Vagina (tissue), 2 donors: ENCODE results near the gene OTOF. TPM values are rescaled to one million over a fixed set of nuclear protein-coding genes. Genes with fewer than 3 reads are reported as not detected.

Experiments used
- DNase-seq, 2 donors: peaks; one replicate each; pipeline ENCODE4 v3.0.0-alpha.2; 2017; ENCODE audit errors: extremely low spot score in 2 of 2
- H3K27ac ChIP-seq: fragments of 200-600 bp; sonication (generic); one replicate; pipeline ENCODE4 v1.5.1; 2019
- H3K27me3 ChIP-seq: fragments of 200-600 bp; sonication (generic); one replicate; pipeline ENCODE4 v1.5.1; 2019
- H3K36me3 ChIP-seq, 2 donors: fragments of 200-600 bp; sonication (generic); one replicate each; pipeline ENCODE4 v1.5.1; 2017 to 2019
- H3K4me1 ChIP-seq: fragments of 200-600 bp; sonication (generic); one replicate; pipeline ENCODE4 v1.5.1; 2019
- H3K4me3 ChIP-seq, 2 donors: fragments of 200-600 bp; sonication (generic); 1 replicate in 1 of 2; 2 replicates in 1 of 2; pipeline ENCODE4 v1.5.1; 2016 to 2019
- H3K9me3 ChIP-seq: fragments of 200-600 bp; sonication (generic); one replicate; pipeline ENCODE4 v1.5.1; 2019
- POLR2A ChIP-seq, 2 donors: fragments of 450-650 bp; IDR thresholded peaks; one replicate each; pipeline ENCODE4 v1.6.1; 2017; ENCODE audit warnings: antibody characterized with exemption in 2 of 2, mild to moderate bottlenecking in 2 of 2, moderate library complexity in 2 of 2
- POLR2AphosphoS5 ChIP-seq, 2 donors: sonication (generic); formaldehyde crosslinking; IDR thresholded peaks; one replicate each; pipeline ENCODE4 v1.9.0; 2017; ENCODE audit warnings: antibody characterized with exemption in 2 of 2, mild to moderate bottlenecking in 2 of 2, low read depth in 1 of 2; ENCODE audit not compliant: insufficient read depth in 1 of 2
- intact Hi-C: fragments of 100-400 bp; cut with DNase I; formaldehyde crosslinking; loops from one replicate; pipeline ENCODE4 v1.15.1; 2023
- total RNA-seq: library from RNA; depleted of rRNA; stranded (reverse); fragments of >200 nt; gene quantifications from one replicate; pipeline ENCODE4 v1.2.3, GENCODE V29; 2016
- TF ChIP-seq, protein P1 (sequence below), 3 experiments: fragments of 450-650 bp in 2 of 3; fragments of 200-600 bp in 1 of 3; sonication (generic) in 1 of 3; IDR thresholded peaks; one replicate each; pipeline ENCODE4 v1.5.1; 2017 to 2019; ENCODE audit warnings: antibody characterized with exemption in 3 of 3, mild to moderate bottlenecking in 2 of 3, moderate library complexity in 2 of 3

OTOF gene
- total RNA-seq, 1 donor from 2014 or later: 0.49 TPM

DNA sequence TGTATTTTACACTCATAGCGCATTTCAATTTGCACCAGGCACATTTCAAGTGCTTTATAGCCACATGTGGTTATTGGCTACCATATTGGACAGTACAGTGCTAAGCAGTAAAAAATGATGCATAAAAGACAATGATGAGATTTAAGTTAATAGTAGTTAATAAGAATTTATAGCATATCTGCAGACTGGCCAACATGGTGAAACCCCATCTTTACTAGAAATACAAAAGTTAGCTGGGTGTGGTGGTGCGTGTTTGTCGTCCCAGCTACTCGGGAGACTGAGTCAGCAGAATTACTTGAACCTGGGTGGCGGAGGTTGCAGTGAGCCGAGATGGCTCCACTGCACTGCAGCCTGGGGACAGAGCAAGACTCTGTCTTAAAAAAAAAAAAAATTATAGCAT, 66.5 kb downstream of the OTOF start:
- Histone ChIP-seq H3K27me3 (no peaks in the 10 kb centered on the region), H3K9me3 (no peaks in the 10 kb centered on the region), H3K36me3 (no peaks in the 10 kb centered on the region), H3K4me3 (no peak overlapping the region), H3K27ac (no peak overlapping the region), H3K4me1 (no peaks in the 10 kb centered on the region)
- DNase-seq: no peak
- intact Hi-C loops: no loop called here
- TF ChIP-seq POLR2A (IDR thresholded peaks at IDR 0.05) (no peak), POLR2AphosphoS5 (IDR thresholded peaks at IDR 0.05; ENCODE audit: insufficient read depth in 1 of 2, low read depth in 1 of 2) (no peak)
- TF ChIP-seq, protein P1, sequence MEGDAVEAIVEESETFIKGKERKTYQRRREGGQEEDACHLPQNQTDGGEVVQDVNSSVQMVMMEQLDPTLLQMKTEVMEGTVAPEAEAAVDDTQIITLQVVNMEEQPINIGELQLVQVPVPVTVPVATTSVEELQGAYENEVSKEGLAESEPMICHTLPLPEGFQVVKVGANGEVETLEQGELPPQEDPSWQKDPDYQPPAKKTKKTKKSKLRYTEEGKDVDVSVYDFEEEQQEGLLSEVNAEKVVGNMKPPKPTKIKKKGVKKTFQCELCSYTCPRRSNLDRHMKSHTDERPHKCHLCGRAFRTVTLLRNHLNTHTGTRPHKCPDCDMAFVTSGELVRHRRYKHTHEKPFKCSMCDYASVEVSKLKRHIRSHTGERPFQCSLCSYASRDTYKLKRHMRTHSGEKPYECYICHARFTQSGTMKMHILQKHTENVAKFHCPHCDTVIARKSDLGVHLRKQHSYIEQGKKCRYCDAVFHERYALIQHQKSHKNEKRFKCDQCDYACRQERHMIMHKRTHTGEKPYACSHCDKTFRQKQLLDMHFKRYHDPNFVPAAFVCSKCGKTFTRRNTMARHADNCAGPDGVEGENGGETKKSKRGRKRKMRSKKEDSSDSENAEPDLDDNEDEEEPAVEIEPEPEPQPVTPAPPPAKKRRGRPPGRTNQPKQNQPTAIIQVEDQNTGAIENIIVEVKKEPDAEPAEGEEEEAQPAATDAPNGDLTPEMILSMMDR (IDR thresholded peaks at IDR 0.05): no peak

DNA sequence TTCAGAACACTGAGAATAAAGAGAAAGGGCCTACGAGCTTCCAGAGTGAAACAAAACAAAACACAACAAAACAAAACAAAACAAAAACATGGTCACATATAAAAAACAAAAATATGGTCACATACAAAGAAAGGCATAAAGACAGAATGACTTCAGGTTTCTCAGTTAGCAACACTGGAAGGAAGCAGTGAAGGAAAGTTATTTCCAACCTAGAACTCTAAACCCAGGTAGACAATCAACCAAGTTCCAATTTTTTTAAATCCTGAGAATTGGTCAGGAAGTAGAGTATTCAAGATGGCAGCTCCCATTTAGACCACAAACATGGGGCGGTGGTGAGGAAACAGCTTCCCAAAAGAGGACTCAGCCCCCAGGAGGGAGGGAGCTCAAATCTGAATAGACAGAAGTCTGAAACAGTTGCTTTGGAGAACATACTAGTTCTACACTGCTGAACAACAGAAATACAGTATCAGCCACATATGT, 67.1 kb downstream of the OTOF start:
- TF ChIP-seq POLR2AphosphoS5 (IDR thresholded peaks at IDR 0.05; ENCODE audit: insufficient read depth in 1 of 2, low read depth in 1 of 2): no peak
- TF ChIP-seq, protein P1 (IDR thresholded peaks at IDR 0.05): no peak
- no peak for TF ChIP-seq POLR2A (IDR thresholded peaks at IDR 0.05)
- intact Hi-C loops: no loop called here
- H3K27ac ChIP-seq: no peak overlapping the region
- H3K4me3 ChIP-seq: no peak overlapping the region
- H3K27me3 ChIP-seq: no peaks in the 10 kb centered on the region
- H3K36me3 ChIP-seq: no peaks in the 10 kb centered on the region
- no peak for DNase-seq
- H3K9me3 ChIP-seq: no peaks in the 10 kb centered on the region
- H3K4me1 ChIP-seq: no peaks in the 10 kb centered on the region

DNA sequence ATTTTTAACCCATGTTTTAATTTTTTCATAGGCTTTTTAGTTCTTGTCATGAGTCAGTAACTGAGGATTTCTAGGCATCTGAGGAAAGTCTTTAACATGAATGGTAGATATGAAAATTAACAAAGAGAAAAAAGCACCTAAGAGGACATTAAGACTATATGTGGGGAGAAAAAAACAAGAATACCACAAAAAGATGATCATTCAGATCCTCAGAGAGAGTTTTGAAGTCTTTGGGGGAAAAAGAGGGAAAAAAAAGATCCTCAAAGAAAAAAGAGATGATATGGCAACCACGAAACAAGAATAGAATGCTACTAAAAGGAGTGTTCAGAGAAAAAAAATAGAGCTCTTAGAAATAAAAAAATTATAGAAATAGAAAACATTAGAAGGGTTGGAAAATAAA, 68.1 kb downstream of the OTOF start:
- no peak overlapping the region for H3K4me3 ChIP-seq
- intact Hi-C loops: no loop called here

GRCh38 chr2:26407526-26407925, 70.4 kb downstream of the OTOF start:
- no peaks in the 10 kb centered on the region for H3K9me3 ChIP-seq
- no peak overlapping the region for H3K27ac ChIP-seq
- no peak overlapping the region for H3K4me3 ChIP-seq
- DNase-seq: no peak
- no peaks in the 10 kb centered on the region for H3K27me3 ChIP-seq
- intact Hi-C loops: no loop called here
- TF ChIP-seq, protein P1 (IDR thresholded peaks at IDR 0.05): no peak
- TF ChIP-seq POLR2AphosphoS5 (IDR thresholded peaks at IDR 0.05; ENCODE audit: insufficient read depth in 1 of 2, low read depth in 1 of 2) (no peak), POLR2A (IDR thresholded peaks at IDR 0.05) (no peak)
- no peaks in the 10 kb centered on the region for H3K36me3 ChIP-seq
- no peaks in the 10 kb centered on the region for H3K4me1 ChIP-seq

More for the DNA sequence above, 68.1 kb downstream of the OTOF start:
- DNase-seq: no peak
- no peaks in the 10 kb centered on the region for H3K4me1 ChIP-seq
- H3K27me3 ChIP-seq: no peaks in the 10 kb centered on the region
- H3K9me3 ChIP-seq: no peaks in the 10 kb centered on the region
- no peaks in the 10 kb centered on the region for H3K36me3 ChIP-seq
- no peak overlapping the region for H3K27ac ChIP-seq
- TF ChIP-seq POLR2AphosphoS5 (IDR thresholded peaks at IDR 0.05; ENCODE audit: insufficient read depth in 1 of 2, low read depth in 1 of 2): no peak
- TF ChIP-seq, protein P1 (IDR thresholded peaks at IDR 0.05): no peak
- TF ChIP-seq POLR2A (IDR thresholded peaks at IDR 0.05): no peak

Other genes with a start within 250 kb of the OTOF start
- gene HADHA, start 233.5 kb downstream of the OTOF start, total RNA-seq: 124 TPM
- gene HADHB, start 233.2 kb downstream of the OTOF start, total RNA-seq: 127 TPM
- 33.4 TPM for gene SELENOI, start 132.0 kb downstream of the OTOF start, total RNA-seq
- gene ADGRF3, start 131.3 kb downstream of the OTOF start, total RNA-seq: 0.49 TPM
- not detected for gene DRC1, start 76.2 kb downstream of the OTOF start, total RNA-seq
- not detected for gene CIB4, start 163.2 kb upstream of the OTOF start, total RNA-seq
- 10.6 TPM for gene KCNK3, start 214.6 kb upstream of the OTOF start, total RNA-seq